ENCODE results near the gene FCHSD2.

FCHSD2 gene

DNA sequence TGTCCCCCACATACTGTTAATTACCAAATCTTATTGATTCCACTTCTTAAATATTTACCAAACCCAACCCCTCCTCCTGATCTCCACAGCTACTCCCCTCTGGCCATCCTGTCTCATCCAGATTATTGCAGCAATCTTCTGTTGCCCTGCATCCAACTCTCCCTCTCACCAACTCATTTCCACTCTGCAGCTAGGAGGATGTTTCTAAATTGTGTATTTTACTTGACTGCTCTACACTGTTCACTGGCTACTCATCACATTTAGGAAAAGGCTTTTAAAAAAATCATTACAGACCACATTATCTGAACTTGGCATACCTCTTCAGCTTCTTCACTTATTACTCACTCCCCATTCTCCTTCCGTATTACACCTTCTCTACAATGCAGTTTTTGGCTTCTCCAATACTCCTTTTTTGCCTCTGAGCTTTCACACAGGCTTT, 210.0 kb downstream of the FCHSD2 start:
- Histone ChIP-seq H3K4me2 (ENCODE audit: insufficient read depth, low read length) (no peak overlapping the region), H3K9ac (ENCODE audit: low read depth, low read length) (no peak overlapping the region), H3K9me3 (ENCODE audit: insufficient read depth, low read length, severe bottlenecking) (no peaks in the 10 kb centered on the region), H3K36me3 (ENCODE audit: insufficient read depth, low read length) (no peaks in the 10 kb centered on the region), H3K27me3 (ENCODE audit: insufficient read depth, low read length, poor library complexity) (no peaks in the 10 kb centered on the region), H2AFZ (ENCODE audit: low read depth, low read length) (no peak overlapping the region), H3K27ac (ENCODE audit: low read length) (no peak overlapping the region), H3K4me3 (ENCODE audit: low read depth in 1 of 2, low read length in 2 of 2) (no peak overlapping the region), H3K4me1 (ENCODE audit: insufficient read depth, low read length) (no peaks in the 10 kb centered on the region), H3K79me2 (ENCODE audit: insufficient read depth, low read length) (no peaks in the 10 kb centered on the region), H4K20me1 (ENCODE audit: insufficient read depth, low read length) (no peaks in the 10 kb centered on the region)
- ATAC-seq (ENCODE audit: insufficient read depth, low read depth), result no peak
- TF ChIP-seq EZH2 (IDR thresholded peaks at IDR 0.05; ENCODE audit: borderline replicate concordance, low read depth, low read length, severe bottlenecking), result no peak
- TF ChIP-seq, protein P1, sequence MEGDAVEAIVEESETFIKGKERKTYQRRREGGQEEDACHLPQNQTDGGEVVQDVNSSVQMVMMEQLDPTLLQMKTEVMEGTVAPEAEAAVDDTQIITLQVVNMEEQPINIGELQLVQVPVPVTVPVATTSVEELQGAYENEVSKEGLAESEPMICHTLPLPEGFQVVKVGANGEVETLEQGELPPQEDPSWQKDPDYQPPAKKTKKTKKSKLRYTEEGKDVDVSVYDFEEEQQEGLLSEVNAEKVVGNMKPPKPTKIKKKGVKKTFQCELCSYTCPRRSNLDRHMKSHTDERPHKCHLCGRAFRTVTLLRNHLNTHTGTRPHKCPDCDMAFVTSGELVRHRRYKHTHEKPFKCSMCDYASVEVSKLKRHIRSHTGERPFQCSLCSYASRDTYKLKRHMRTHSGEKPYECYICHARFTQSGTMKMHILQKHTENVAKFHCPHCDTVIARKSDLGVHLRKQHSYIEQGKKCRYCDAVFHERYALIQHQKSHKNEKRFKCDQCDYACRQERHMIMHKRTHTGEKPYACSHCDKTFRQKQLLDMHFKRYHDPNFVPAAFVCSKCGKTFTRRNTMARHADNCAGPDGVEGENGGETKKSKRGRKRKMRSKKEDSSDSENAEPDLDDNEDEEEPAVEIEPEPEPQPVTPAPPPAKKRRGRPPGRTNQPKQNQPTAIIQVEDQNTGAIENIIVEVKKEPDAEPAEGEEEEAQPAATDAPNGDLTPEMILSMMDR (IDR thresholded peaks at IDR 0.05; ENCODE audit: borderline replicate concordance, extremely low read depth, low read length, poor library complexity, severe bottlenecking), result no peak
- no peak for DNase-seq

DNA sequence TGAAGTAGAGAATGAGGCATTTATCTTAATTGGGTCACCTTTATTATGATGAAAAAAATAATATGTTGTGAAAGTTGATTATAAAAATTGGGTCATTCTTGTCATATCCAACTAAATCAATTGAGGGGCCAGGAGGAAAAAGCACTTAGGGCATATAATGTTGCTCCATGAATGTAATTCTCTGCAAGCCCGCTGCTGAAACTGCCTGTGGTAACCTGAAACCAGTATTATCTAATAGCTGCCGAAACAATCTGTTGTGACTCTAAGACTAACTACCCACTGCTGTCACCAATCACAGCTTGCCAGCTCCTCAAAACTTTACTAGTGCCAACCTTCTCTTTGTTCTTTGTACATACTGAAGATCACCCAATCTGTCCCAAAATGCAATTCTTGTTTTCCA, 212.1 kb downstream of the FCHSD2 start:
- Histone ChIP-seq H3K27me3 (ENCODE audit: insufficient read depth, low read length, poor library complexity) (no peaks in the 10 kb centered on the region), H3K9ac (ENCODE audit: low read depth, low read length) (no peak overlapping the region), H3K9me3 (ENCODE audit: insufficient read depth, low read length, severe bottlenecking) (no peaks in the 10 kb centered on the region), H3K36me3 (ENCODE audit: insufficient read depth, low read length) (no peaks in the 10 kb centered on the region), H3K4me2 (ENCODE audit: insufficient read depth, low read length) (no peak overlapping the region), H2AFZ (ENCODE audit: low read depth, low read length) (no peak overlapping the region), H4K20me1 (ENCODE audit: insufficient read depth, low read length) (no peaks in the 10 kb centered on the region), H3K79me2 (ENCODE audit: insufficient read depth, low read length) (no peaks in the 10 kb centered on the region), H3K4me1 (ENCODE audit: insufficient read depth, low read length) (no peaks in the 10 kb centered on the region), H3K4me3 (ENCODE audit: low read depth in 1 of 2, low read length in 2 of 2) (no peak overlapping the region), H3K27ac (ENCODE audit: low read length) (no peak overlapping the region)
- no peak for DNase-seq
- no peak for ATAC-seq (ENCODE audit: insufficient read depth, low read depth)
- TF ChIP-seq, protein P1 (IDR thresholded peaks at IDR 0.05; ENCODE audit: borderline replicate concordance, extremely low read depth, low read length, poor library complexity, severe bottlenecking), result no peak
- no peak for TF ChIP-seq EZH2 (IDR thresholded peaks at IDR 0.05; ENCODE audit: borderline replicate concordance, low read depth, low read length, severe bottlenecking)

- H2AFZ ChIP-seq (ENCODE audit: low read depth, low read length), result no peak overlapping the region
- ATAC-seq (ENCODE audit: insufficient read depth, low read depth) (no peak), DNase-seq (no peak)
- H3K36me3 ChIP-seq (ENCODE audit: insufficient read depth, low read length), result no peaks in the 10 kb centered on the region
- H3K27ac ChIP-seq (ENCODE audit: low read length), result no peak overlapping the region
- H3K9ac ChIP-seq (ENCODE audit: low read depth, low read length), result no peak overlapping the region
- no peaks in the 10 kb centered on the region for H3K9me3 ChIP-seq (ENCODE audit: insufficient read depth, low read length, severe bottlenecking)
- H3K4me3 ChIP-seq (ENCODE audit: low read depth in 1 of 2, low read length in 2 of 2), result no peak overlapping the region
- no peaks in the 10 kb centered on the region for H3K4me1 ChIP-seq (ENCODE audit: insufficient read depth, low read length)
- H3K79me2 ChIP-seq (ENCODE audit: insufficient read depth, low read length), result no peaks in the 10 kb centered on the region
- no peak overlapping the region for H3K4me2 ChIP-seq (ENCODE audit: insufficient read depth, low read length)
- no peak for TF ChIP-seq EZH2 (IDR thresholded peaks at IDR 0.05; ENCODE audit: borderline replicate concordance, low read depth, low read length, severe bottlenecking)
- TF ChIP-seq, protein P1 (IDR thresholded peaks at IDR 0.05; ENCODE audit: borderline replicate concordance, extremely low read depth, low read length, poor library complexity, severe bottlenecking), result no peak
- H3K27me3 ChIP-seq (ENCODE audit: insufficient read depth, low read length, poor library complexity), result no peaks in the 10 kb centered on the region
- no peaks in the 10 kb centered on the region for H4K20me1 ChIP-seq (ENCODE audit: insufficient read depth, low read length)
These were observed 212.9 kb downstream of the FCHSD2 start for GRCh38 chr11:72929256-72929655.

- Histone ChIP-seq H3K36me3 (ENCODE audit: insufficient read depth, low read length) (no peaks in the 10 kb centered on the region), H3K4me3 (ENCODE audit: low read depth in 1 of 2, low read length in 2 of 2) (no peak overlapping the region), H3K4me1 (ENCODE audit: insufficient read depth, low read length) (no peaks in the 10 kb centered on the region), H3K9ac (ENCODE audit: low read depth, low read length) (no peak overlapping the region), H3K79me2 (ENCODE audit: insufficient read depth, low read length) (no peaks in the 10 kb centered on the region), H4K20me1 (ENCODE audit: insufficient read depth, low read length) (no peaks in the 10 kb centered on the region), H3K9me3 (ENCODE audit: insufficient read depth, low read length, severe bottlenecking) (no peaks in the 10 kb centered on the region), H3K4me2 (ENCODE audit: insufficient read depth, low read length) (no peak overlapping the region), H3K27ac (ENCODE audit: low read length) (no peak overlapping the region), H2AFZ (ENCODE audit: low read depth, low read length) (no peak overlapping the region), H3K27me3 (ENCODE audit: insufficient read depth, low read length, poor library complexity) (no peaks in the 10 kb centered on the region)
- DNase-seq (no peak), ATAC-seq (ENCODE audit: insufficient read depth, low read depth) (no peak)
- TF ChIP-seq, protein P1 (IDR thresholded peaks at IDR 0.05; ENCODE audit: borderline replicate concordance, extremely low read depth, low read length, poor library complexity, severe bottlenecking), result no peak
- no peak for TF ChIP-seq EZH2 (IDR thresholded peaks at IDR 0.05; ENCODE audit: borderline replicate concordance, low read depth, low read length, severe bottlenecking)
These were observed 214.7 kb downstream of the FCHSD2 start for GRCh38 chr11:72927380-72927779.

Data from DND-41 (cell line).